HEK293T (cell line): ENCODE measurements around the gene ZC3H4.

ENCODE experiments used
- ARNT ChIP-seq: fragments of 450-650 bp; IDR thresholded peaks from 2 replicates; pipeline ENCODE4 v1.6.1; 2017; ENCODE audit warnings: mild to moderate bottlenecking
- BHLHE40 ChIP-seq: fragments of 450-650 bp; IDR thresholded peaks from 2 replicates; pipeline ENCODE4 v1.6.1; 2016; ENCODE audit warnings: mild to moderate bottlenecking, moderate library complexity, borderline replicate concordance
- CTBP1 ChIP-seq: fragments of 450-650 bp; IDR thresholded peaks from 2 replicates; pipeline ENCODE4 v1.6.1; 2016; ENCODE audit warnings: borderline replicate concordance
- ELF4 ChIP-seq: fragments of 450-650 bp; IDR thresholded peaks from 2 replicates; pipeline ENCODE4 v1.6.1; 2017; ENCODE audit warnings: antibody characterized with exemption
- FOXA1 ChIP-seq: fragments of 450-650 bp; IDR thresholded peaks from 2 replicates; pipeline ENCODE4 v1.6.1; 2016; ENCODE audit warnings: mild to moderate bottlenecking
- FOXK2 ChIP-seq: fragments of 450-650 bp; IDR thresholded peaks from 2 replicates; pipeline ENCODE4 v1.6.1; 2016; ENCODE audit warnings: mild to moderate bottlenecking
- FOXM1 ChIP-seq: fragments of 450-650 bp; IDR thresholded peaks from 2 replicates; pipeline ENCODE4 v1.6.1; 2017; ENCODE audit warnings: mild to moderate bottlenecking, borderline replicate concordance
- HDGF ChIP-seq: fragments of 450-650 bp; IDR thresholded peaks from 2 replicates; pipeline ENCODE4 v1.6.1; 2017; ENCODE audit warnings: antibody characterized with exemption, borderline replicate concordance
- L3MBTL2 ChIP-seq: fragments of 450-650 bp; conservative IDR thresholded peaks from 2 replicates; pipeline ENCODE4 v1.6.1; 2016; ENCODE audit warnings: mild to moderate bottlenecking
- NFRKB ChIP-seq: fragments of 450-650 bp; IDR thresholded peaks from 2 replicates; pipeline ENCODE4 v1.6.1; 2016; ENCODE audit warnings: mild to moderate bottlenecking, moderate library complexity
- SP1 ChIP-seq: fragments of 450-650 bp; IDR thresholded peaks from 2 replicates; pipeline ENCODE4 v1.6.1; 2017
- SUZ12 ChIP-seq: fragments of 450-650 bp; IDR thresholded peaks from 2 replicates; pipeline ENCODE4 v1.6.1; 2016; ENCODE audit warnings: mild to moderate bottlenecking
- TARDBP ChIP-seq: fragments of 450-650 bp; IDR thresholded peaks from 2 replicates; pipeline ENCODE4 v1.6.1; 2016
- ZNF384 ChIP-seq: fragments of 450-650 bp; IDR thresholded peaks from 2 replicates; pipeline ENCODE4 v1.6.1; 2016

DNA sequence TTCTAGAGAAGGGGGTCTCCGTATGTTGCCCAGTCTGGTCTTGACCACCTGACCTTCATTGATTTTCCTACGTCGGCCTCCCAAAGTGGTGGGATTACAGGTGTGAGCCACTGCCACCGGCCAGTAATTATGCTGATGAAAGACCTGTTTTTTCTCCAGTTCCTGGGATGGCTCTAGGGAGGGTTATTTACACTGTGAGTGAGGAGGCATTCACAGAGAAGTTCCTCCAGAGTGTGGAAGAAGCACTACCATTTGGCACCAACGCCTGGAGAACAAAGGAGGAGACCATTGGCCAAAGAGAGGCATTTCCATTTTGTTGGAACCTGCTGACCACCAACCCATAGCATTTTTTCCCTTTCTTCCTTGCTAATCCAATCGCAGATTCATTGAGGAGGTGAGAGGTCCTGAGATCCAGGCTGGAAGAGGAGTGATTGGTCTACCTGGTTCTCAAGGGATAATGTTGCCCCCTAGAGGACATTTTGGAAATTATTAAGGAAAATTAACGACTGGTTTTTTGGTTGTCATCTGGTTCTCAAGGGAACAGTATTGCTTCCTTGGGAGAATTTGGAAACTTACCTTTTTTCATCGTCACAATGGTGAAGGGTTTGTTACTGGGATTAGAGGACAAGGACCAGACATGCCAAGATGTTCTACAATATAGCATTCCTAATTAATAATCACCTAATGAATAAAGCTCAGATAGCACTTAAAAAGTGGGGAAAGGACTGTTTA is 11.5 kb upstream of the ZC3H4 start:
- TF ChIP-seq FOXM1 (no peak), ZNF384 (no peak), ARNT (no peak), FOXK2 (no peak), SP1 (no peak), TARDBP (no peak), CTBP1 (no peak), BHLHE40 (no peak), FOXA1 (no peak), NFRKB (no peak), ELF4 (no peak), L3MBTL2 (no peak), SUZ12 (no peak), HDGF (no peak)
